ENCODE measurements around the gene SRSF2.

The SRSF2 gene

DNA sequence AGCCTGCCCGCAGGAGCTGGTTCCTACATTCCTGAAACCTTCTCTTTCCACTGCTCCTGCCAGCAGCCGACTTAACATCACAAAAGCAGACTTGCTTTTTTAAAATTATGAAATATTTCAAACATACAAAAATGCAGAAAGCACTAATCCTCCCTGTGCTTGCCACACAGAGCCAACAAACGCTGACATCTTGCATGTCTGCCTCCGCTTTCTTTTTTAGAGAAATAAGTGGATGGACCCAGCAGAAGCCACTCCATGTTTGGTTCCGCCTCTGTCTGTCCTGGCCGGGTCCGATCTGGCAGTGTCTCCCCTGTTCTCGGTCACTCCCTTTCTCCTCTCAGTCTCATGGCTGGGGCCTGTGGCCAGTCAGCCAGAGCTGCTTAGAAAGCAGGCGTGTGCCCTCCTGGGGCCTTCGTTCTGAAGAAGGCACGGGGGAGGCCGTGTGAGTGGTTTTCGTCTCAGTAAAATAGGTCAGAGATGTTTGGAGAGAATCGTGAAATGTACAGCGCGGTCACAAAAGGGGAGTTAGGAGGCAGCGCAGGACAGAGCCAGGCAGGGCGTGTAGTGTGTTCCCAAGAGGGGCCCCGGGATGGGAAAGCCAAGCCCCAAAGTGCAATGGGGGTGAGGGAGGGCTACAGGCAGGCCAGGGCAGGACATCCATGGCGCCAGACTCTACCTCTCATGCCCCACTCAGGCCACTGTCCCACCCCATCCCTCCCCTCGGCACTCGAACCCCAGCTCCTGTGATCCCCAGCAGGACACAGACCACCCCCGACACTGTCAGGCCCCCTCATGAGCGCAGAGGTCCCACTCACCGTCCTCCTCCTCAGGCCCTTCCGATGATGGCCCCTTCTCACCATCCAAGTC lies 49.6 kb downstream of the SRSF2 start:
- TF ChIP-seq, protein P1, sequence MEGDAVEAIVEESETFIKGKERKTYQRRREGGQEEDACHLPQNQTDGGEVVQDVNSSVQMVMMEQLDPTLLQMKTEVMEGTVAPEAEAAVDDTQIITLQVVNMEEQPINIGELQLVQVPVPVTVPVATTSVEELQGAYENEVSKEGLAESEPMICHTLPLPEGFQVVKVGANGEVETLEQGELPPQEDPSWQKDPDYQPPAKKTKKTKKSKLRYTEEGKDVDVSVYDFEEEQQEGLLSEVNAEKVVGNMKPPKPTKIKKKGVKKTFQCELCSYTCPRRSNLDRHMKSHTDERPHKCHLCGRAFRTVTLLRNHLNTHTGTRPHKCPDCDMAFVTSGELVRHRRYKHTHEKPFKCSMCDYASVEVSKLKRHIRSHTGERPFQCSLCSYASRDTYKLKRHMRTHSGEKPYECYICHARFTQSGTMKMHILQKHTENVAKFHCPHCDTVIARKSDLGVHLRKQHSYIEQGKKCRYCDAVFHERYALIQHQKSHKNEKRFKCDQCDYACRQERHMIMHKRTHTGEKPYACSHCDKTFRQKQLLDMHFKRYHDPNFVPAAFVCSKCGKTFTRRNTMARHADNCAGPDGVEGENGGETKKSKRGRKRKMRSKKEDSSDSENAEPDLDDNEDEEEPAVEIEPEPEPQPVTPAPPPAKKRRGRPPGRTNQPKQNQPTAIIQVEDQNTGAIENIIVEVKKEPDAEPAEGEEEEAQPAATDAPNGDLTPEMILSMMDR (IDR thresholded peaks at IDR 0.05; ENCODE audit: poor library complexity, severe bottlenecking) = no peak
- H3K4me1 ChIP-seq (ENCODE audit: insufficient read depth, poor library complexity, severe bottlenecking) = peaks cover 14% of the 10 kb centered on the region
- no peak for ATAC-seq (ENCODE audit: low read depth)
- H3K4me3 ChIP-seq (ENCODE audit: severe bottlenecking) = no peak overlapping the region
- DNase-seq (ENCODE audit: low spot score) = no peak
- no peaks in the 10 kb centered on the region for H3K9me3 ChIP-seq (ENCODE audit: severe bottlenecking)
- H3K36me3 ChIP-seq (ENCODE audit: low read depth) = peaks cover 11% of the 10 kb centered on the region
- no peaks in the 10 kb centered on the region for H3K27me3 ChIP-seq (ENCODE audit: insufficient read depth, poor library complexity, severe bottlenecking)
- H3K27ac ChIP-seq (ENCODE audit: poor library complexity, severe bottlenecking) = peak overlapping the region; percentile 45

DNA sequence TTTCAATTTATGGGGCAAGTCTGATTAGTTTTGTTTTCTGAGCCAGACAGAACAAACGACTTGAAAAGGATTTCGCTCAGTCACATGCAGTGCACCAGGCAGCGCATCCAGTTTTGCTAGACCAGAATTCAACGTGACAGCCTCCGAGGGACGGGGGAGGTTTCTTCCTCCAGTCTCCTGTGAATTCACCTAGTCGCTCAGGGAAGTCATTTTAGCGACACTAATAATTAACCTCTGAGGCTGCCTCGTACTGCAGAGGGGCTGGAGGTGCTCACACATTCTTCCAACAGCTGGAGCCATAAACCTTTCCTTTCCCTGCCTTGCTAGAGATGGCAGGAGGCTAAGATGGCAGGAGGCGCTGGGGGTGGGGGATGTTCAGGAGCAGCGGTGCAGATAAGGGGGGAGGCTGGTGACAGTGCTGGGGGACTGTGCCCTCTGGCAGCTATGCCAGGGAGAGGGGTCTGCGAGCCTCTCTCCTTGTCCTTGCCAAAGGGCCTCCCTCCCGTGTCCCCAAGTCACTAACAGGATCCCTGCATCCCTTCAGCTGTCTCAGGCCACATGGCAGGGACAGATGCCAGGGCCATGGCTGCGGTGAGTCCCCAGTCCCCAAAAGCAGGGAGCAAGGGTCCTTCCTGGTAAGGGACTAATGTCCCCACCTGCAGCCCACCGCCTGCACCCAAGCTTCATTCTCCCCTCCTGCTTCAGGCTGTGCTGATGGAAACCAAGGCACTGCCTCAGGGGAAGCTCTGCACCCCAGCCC lies 50.4 kb downstream of the SRSF2 start:
- TF ChIP-seq, protein P1 (IDR thresholded peaks at IDR 0.05; ENCODE audit: poor library complexity, severe bottlenecking) = no peak
- ATAC-seq (ENCODE audit: low read depth) = no peak
- Histone ChIP-seq H3K9me3 (ENCODE audit: severe bottlenecking) (no peaks in the 10 kb centered on the region), H3K4me3 (ENCODE audit: severe bottlenecking) (no peak overlapping the region), H3K27me3 (ENCODE audit: insufficient read depth, poor library complexity, severe bottlenecking) (no peaks in the 10 kb centered on the region), H3K27ac (ENCODE audit: poor library complexity, severe bottlenecking) (no peak overlapping the region), H3K4me1 (ENCODE audit: insufficient read depth, poor library complexity, severe bottlenecking) (peaks cover 14% of the 10 kb centered on the region), H3K36me3 (ENCODE audit: low read depth) (peaks cover 12% of the 10 kb centered on the region)
- no peak for DNase-seq (ENCODE audit: low spot score)

DNA sequence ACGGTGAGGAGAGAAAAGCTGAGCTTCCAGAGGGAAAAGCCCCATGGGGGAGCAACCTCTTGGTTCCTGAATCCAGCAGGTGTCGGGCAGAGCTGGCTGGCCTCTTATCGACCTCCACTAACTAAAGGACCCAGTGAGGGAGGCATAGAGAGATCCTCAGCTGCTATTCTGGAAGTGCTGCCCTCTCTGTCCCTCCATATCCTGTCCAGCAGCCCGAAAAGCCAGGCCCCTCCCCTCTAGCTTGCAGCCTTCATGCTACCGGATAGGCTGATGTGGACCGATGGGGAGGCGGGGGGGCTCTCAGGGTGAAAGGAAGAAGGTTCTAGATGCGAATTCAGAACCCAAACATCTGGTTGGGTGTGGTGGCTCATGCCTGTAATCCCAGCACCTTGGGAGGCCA lies 51.3 kb downstream of the SRSF2 start:
- Histone ChIP-seq H3K36me3 (ENCODE audit: low read depth) (peaks cover 12% of the 10 kb centered on the region), H3K27ac (ENCODE audit: poor library complexity, severe bottlenecking) (no peak overlapping the region), H3K9me3 (ENCODE audit: severe bottlenecking) (no peaks in the 10 kb centered on the region), H3K4me3 (ENCODE audit: severe bottlenecking) (no peak overlapping the region), H3K27me3 (ENCODE audit: insufficient read depth, poor library complexity, severe bottlenecking) (no peaks in the 10 kb centered on the region), H3K4me1 (ENCODE audit: insufficient read depth, poor library complexity, severe bottlenecking) (peaks cover 14% of the 10 kb centered on the region)
- no peak for ATAC-seq (ENCODE audit: low read depth)
- no peak for DNase-seq (ENCODE audit: low spot score)
- TF ChIP-seq, protein P1 (IDR thresholded peaks at IDR 0.05; ENCODE audit: poor library complexity, severe bottlenecking) = no peak

DNA sequence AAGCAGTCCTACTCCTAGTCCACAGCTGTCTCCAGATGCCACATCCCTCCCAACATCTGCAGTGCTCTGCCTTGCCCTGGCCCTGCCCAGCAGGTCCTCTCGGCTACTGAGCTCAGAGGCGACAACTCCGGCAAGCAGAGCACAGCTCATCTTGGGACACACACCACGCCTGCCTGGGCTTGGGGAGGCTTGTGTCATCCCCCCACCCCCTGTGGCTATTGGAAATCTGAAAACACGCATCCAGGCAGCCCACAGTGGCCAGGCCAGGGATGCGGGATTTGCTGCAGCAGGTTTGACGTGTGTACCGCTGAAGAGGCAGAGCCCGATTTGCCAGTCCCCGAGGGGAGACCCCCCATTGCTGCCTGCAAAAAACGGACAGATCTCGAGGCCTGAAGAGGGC lies 51.8 kb downstream of the SRSF2 start:
- TF ChIP-seq, protein P1 (IDR thresholded peaks at IDR 0.05; ENCODE audit: poor library complexity, severe bottlenecking) = no peak
- ATAC-seq (ENCODE audit: low read depth) (no peak), DNase-seq (ENCODE audit: low spot score) (no peak)
- Histone ChIP-seq H3K27me3 (ENCODE audit: insufficient read depth, poor library complexity, severe bottlenecking) (no peaks in the 10 kb centered on the region), H3K9me3 (ENCODE audit: severe bottlenecking) (no peaks in the 10 kb centered on the region), H3K4me3 (ENCODE audit: severe bottlenecking) (no peak overlapping the region), H3K36me3 (ENCODE audit: low read depth) (peaks cover 12% of the 10 kb centered on the region), H3K27ac (ENCODE audit: poor library complexity, severe bottlenecking) (no peak overlapping the region), H3K4me1 (ENCODE audit: insufficient read depth, poor library complexity, severe bottlenecking) (peaks cover 14% of the 10 kb centered on the region)
